Parathyroid adenoma (tissue), 2 donors: ENCODE measurements around the gene OLFML2B.

Source experiments
- H2AFZ ChIP-seq: fragments of 300-600 bp; sonication (generic); one replicate; pipeline ENCODE4 v1.7.0; 2017; ENCODE audit warnings: antibody characterized with exemption, mild to moderate bottlenecking
- H3K27ac ChIP-seq: fragments of 300-600 bp; sonication (generic); one replicate; pipeline ENCODE4 v1.7.0; 2017
- H3K27me3 ChIP-seq: fragments of 300-600 bp; sonication (generic); one replicate; pipeline ENCODE4 v1.7.0; 2017; ENCODE audit warnings: low read length; ENCODE audit not compliant: control insufficient read depth, insufficient read depth
- H3K36me3 ChIP-seq: fragments of 300-600 bp; sonication (generic); one replicate; pipeline ENCODE4 v1.7.0; 2017; ENCODE audit warnings: low read length; ENCODE audit not compliant: control insufficient read depth, insufficient read depth
- H3K4me1 ChIP-seq: fragments of 300-600 bp; sonication (generic); one replicate; pipeline ENCODE4 v1.7.0; 2017; ENCODE audit warnings: control low read depth
- H3K4me2 ChIP-seq: fragments of 300-600 bp; sonication (generic); one replicate; pipeline ENCODE4 v1.7.0; 2017; ENCODE audit warnings: low read length
- H3K4me3 ChIP-seq: fragments of 300-600 bp; sonication (generic); one replicate; pipeline ENCODE4 v1.7.0; 2017; ENCODE audit warnings: low read depth, low read length
- H3K79me2 ChIP-seq: fragments of 300-600 bp; sonication (generic); one replicate; pipeline ENCODE4 v1.7.0; 2017; ENCODE audit warnings: control low read depth
- H3K9ac ChIP-seq: fragments of 300-600 bp; sonication (generic); one replicate; pipeline ENCODE4 v1.7.0; 2017; ENCODE audit warnings: mild to moderate bottlenecking
- H3K9me3 ChIP-seq: fragments of 300-600 bp; sonication (generic); one replicate; pipeline ENCODE4 v1.7.0; 2017; ENCODE audit warnings: low read length; ENCODE audit not compliant: control insufficient read depth
- TF ChIP-seq, protein P1 (sequence below): fragments of 300-600 bp; sonication (generic); IDR thresholded peaks from one replicate; pipeline ENCODE4 v1.7.0; 2017; ENCODE audit warnings: antibody characterized with exemption, mild to moderate bottlenecking
- donor health status: primary hyperparathyroidism.

Gene OLFML2B

DNA sequence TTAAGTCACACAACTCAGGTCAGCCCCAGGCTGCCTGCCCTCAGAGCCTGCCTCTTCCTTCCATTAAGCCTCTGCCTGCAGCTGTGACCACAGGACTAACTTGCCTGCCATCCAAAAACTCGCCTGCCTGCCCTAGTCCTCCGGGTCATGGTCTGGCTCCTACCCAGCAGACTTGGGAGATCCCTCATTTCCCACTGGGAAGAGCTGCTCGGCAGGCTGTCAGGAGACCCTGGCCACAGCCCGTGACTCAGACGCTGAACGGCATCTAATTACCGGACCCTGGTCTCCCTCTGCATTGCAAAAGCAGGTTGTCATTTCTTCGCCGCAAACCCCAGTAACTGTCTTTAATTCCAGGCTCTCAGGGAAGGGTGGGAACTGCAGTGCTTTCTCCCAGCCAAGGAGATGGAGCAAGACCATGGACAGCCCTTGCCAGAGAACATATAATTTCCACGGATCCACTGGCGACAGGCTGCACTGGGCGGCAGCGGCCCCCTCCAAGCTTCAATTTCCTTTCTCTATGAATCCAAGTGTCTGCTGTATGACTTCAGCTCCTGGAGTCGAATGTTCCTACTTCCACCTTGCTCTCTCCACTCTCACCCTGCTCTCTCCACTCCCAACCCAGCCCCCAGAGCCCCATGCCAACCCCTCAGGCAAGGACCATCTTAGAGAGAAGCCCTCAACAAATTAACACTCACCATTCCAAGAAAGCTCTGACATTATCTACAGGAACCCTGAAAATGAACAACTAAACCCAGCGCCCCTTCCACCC, 20.4 kb downstream of the OLFML2B start:
- Histone ChIP-seq H3K79me2 (no peaks in the 10 kb centered on the region), H3K4me2 (no peak overlapping the region), H3K27ac (no peak overlapping the region), H3K36me3 (no peaks in the 10 kb centered on the region), H3K4me3 (no peak overlapping the region), H3K9ac (no peak overlapping the region), H2AFZ (no peak overlapping the region), H3K9me3 (no peaks in the 10 kb centered on the region), H3K4me1 (no peaks in the 10 kb centered on the region), H3K27me3 (no peaks in the 10 kb centered on the region)
- TF ChIP-seq, protein P1, sequence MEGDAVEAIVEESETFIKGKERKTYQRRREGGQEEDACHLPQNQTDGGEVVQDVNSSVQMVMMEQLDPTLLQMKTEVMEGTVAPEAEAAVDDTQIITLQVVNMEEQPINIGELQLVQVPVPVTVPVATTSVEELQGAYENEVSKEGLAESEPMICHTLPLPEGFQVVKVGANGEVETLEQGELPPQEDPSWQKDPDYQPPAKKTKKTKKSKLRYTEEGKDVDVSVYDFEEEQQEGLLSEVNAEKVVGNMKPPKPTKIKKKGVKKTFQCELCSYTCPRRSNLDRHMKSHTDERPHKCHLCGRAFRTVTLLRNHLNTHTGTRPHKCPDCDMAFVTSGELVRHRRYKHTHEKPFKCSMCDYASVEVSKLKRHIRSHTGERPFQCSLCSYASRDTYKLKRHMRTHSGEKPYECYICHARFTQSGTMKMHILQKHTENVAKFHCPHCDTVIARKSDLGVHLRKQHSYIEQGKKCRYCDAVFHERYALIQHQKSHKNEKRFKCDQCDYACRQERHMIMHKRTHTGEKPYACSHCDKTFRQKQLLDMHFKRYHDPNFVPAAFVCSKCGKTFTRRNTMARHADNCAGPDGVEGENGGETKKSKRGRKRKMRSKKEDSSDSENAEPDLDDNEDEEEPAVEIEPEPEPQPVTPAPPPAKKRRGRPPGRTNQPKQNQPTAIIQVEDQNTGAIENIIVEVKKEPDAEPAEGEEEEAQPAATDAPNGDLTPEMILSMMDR: no peak

DNA sequence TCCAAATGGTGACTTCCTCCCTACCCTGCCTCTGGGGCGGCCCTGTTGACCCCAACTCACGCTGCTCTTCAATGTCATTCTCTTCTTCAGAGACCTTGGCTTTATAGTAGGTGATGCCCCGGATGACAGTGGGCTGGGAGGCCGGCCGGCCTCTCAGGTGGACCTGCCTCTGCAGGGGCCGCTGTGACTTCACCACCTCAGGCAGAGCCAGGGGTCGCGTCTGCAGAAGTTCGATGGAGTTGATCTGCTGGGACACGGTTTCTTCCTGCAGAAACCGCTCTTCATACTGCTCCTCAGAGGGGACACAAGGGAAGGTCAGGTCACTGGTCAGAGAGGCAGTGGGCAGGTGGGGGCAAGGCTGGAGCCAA, 23.6 kb downstream of the OLFML2B start:
- no peaks in the 10 kb centered on the region for H3K79me2 ChIP-seq
- TF ChIP-seq, protein P1: no peak

DNA sequence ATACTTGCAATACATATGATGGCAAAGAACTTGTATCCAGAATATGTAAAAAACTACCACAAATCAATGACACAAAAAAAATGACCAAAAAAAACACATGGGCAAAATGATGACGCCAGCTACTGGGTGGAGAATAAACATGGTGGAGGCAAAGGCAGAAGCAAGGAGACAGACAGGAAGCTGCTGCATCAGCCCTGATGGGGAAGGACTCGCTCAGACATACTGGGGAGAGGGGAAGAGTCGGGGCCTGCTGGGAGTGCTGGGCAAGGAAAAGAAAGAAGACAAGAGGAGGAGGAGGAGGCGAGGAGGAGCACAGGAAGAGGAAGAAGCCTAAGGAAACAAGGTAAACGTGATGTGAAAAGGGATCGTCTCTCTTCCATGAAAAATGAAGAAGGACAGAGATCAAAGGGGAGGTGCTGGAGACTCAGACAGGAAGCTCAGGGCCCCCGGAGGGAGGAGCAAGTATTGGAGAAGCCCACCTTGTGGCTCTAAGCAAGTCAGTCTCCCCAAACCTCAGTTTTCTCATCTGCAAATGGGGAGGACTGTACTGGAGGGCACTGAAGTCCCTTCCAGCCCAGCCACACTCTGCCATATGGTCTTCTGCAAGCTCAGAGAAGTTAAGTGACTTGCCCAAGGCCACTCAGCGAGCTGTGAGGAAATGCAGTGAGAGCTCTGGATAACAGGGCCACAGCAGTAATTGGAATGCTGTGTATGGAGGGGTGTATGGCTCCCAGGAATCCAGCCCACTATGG, 24.2 kb downstream of the OLFML2B start:
- Histone ChIP-seq H3K79me2 (no peaks in the 10 kb centered on the region), H3K4me1 (no peaks in the 10 kb centered on the region), H3K9ac (no peak overlapping the region), H3K27ac (no peak overlapping the region), H3K27me3 (no peaks in the 10 kb centered on the region), H3K9me3 (no peaks in the 10 kb centered on the region), H2AFZ (no peak overlapping the region), H3K4me3 (no peak overlapping the region), H3K36me3 (no peaks in the 10 kb centered on the region), H3K4me2 (no peak overlapping the region)
- TF ChIP-seq, protein P1: no peak

More for the DNA sequence above, 23.6 kb downstream of the OLFML2B start:
- no peak overlapping the region for H3K27ac ChIP-seq
- H3K4me1 ChIP-seq: no peaks in the 10 kb centered on the region
- no peak overlapping the region for H3K4me2 ChIP-seq
- H3K9ac ChIP-seq: no peak overlapping the region
- H3K4me3 ChIP-seq: no peak overlapping the region
- no peaks in the 10 kb centered on the region for H3K9me3 ChIP-seq
- H3K27me3 ChIP-seq: no peaks in the 10 kb centered on the region
- no peak overlapping the region for H2AFZ ChIP-seq
- H3K36me3 ChIP-seq: no peaks in the 10 kb centered on the region

DNA sequence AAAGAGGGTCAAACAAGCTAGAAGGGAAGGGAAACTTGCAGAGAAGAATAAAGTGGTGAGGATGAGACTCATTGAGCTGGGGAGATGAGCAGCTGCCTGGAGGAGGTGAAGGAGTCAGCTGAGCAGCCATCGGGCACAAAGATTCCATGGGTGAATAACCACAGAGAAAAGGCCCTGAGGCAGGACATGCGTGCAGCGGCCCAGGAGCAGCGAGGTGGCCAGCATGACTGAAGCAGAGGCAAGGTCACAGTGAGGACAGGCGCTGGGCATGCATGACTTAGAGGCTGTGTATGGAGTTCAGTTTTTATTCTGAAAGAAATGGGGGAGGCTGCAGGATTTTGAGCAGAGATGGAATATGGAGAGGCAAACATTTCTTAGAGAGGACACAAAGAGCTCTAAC, 24.9 kb downstream of the OLFML2B start:
- H3K79me2 ChIP-seq: no peaks in the 10 kb centered on the region
- H3K4me1 ChIP-seq: no peaks in the 10 kb centered on the region
- no peaks in the 10 kb centered on the region for H3K27me3 ChIP-seq
- H3K4me3 ChIP-seq: no peak overlapping the region
- H2AFZ ChIP-seq: no peak overlapping the region
- no peak overlapping the region for H3K27ac ChIP-seq
- no peaks in the 10 kb centered on the region for H3K9me3 ChIP-seq
- H3K9ac ChIP-seq: no peak overlapping the region
- no peaks in the 10 kb centered on the region for H3K36me3 ChIP-seq
- TF ChIP-seq, protein P1: no peak
- no peak overlapping the region for H3K4me2 ChIP-seq
